Measurements from ENCODE around the gene PREB.

GRCh38 chr2:27133905-27134780 lies at the start of gene PREB:
- TF ChIP-seq CTCF (conservative IDR thresholded peaks at IDR 0.05; ENCODE audit: low read length) (peak; percentile 79), EZH2phosphoT487 (IDR thresholded peaks at IDR 0.05; ENCODE audit: borderline replicate concordance, low read depth, low read length) (no peak)
